ENCODE measurements around the gene HACE1.
"Not testable (repeated sequence)": the region's sequence is repeated elsewhere in the genome, so short reads cannot be mapped to it uniquely, and the experiment has no call there.

Gene HACE1

GRCh38 chr6:104859225-104860146 is at the start of gene HACE1:
TSS of gene HACE1 (minus strand) at chr6:104859919. CDS start at chr6:104859642, 277 bp downstream.
- no peaks in the 10 kb centered on the region for H3K36me3 ChIP-seq (ENCODE audit: control insufficient read depth, insufficient read depth, low read length)
- DNase-seq (ENCODE audit: extremely low read depth, insufficient read length) = peak; percentile 92
- H3K4me3 ChIP-seq (replicated peaks; ENCODE audit: low read depth, low read length) = peak within 1 kb of the TSS; percentile 81
- no peak for TF ChIP-seq CTCF (IDR thresholded peaks at IDR 0.05; ENCODE audit: insufficient read depth, low read length, poor library complexity, severe bottlenecking)
- H3K27me3 ChIP-seq (replicated peaks; ENCODE audit: control insufficient read depth, insufficient read depth, low read length) = no peaks in the 10 kb centered on the region

GRCh38 chr6:104908888-104909525 is 49.3 kb upstream of the HACE1 start:
- Histone ChIP-seq H3K36me3 (ENCODE audit: control insufficient read depth, insufficient read depth, low read length) (no peaks in the 10 kb centered on the region), H3K27me3 (replicated peaks; ENCODE audit: control insufficient read depth, insufficient read depth, low read length) (no peaks in the 10 kb centered on the region), H3K4me3 (replicated peaks; ENCODE audit: low read depth, low read length) (no peak overlapping the region)
- no peak for DNase-seq (ENCODE audit: extremely low read depth, insufficient read length)
- TF ChIP-seq CTCF (IDR thresholded peaks at IDR 0.05; ENCODE audit: insufficient read depth, low read length, poor library complexity, severe bottlenecking) = no peak

- H3K4me3 ChIP-seq (replicated peaks; ENCODE audit: low read depth, low read length) = no peak overlapping the region
- no peak for DNase-seq (ENCODE audit: extremely low read depth, insufficient read length)
- TF ChIP-seq CTCF (IDR thresholded peaks at IDR 0.05; ENCODE audit: insufficient read depth, low read length, poor library complexity, severe bottlenecking) = no peak
- no peaks in the 10 kb centered on the region for H3K36me3 ChIP-seq (ENCODE audit: control insufficient read depth, insufficient read depth, low read length)
- no peaks in the 10 kb centered on the region for H3K27me3 ChIP-seq (replicated peaks; ENCODE audit: control insufficient read depth, insufficient read depth, low read length)
Measured at GRCh38 chr6:104908031-104908887, 48.5 kb upstream of the HACE1 start.

GRCh38 chr6:104898893-104899292 is 39.2 kb upstream of the HACE1 start:
- not testable (repeated sequence) for H3K4me3 ChIP-seq (replicated peaks; ENCODE audit: low read depth, low read length); H3K27me3 ChIP-seq (replicated peaks; ENCODE audit: control insufficient read depth, insufficient read depth, low read length); DNase-seq (ENCODE audit: extremely low read depth, insufficient read length)

GRCh38 chr6:104896914-104897313 is 37.2 kb upstream of the HACE1 start:
- H3K27me3 ChIP-seq (replicated peaks; ENCODE audit: control insufficient read depth, insufficient read depth, low read length) = no peaks in the 10 kb centered on the region; the same call in 1 of the 2 replicates

More at GRCh38 chr6:104898893-104899292, 39.2 kb upstream of the HACE1 start:
- H3K36me3 ChIP-seq (ENCODE audit: control insufficient read depth, insufficient read depth, low read length) = not testable (repeated sequence)

More at GRCh38 chr6:104896914-104897313, 37.2 kb upstream of the HACE1 start:
- no peak overlapping the region for H3K4me3 ChIP-seq (replicated peaks; ENCODE audit: low read depth, low read length)
- peak; percentile 20 for TF ChIP-seq CTCF (IDR thresholded peaks at IDR 0.05; ENCODE audit: insufficient read depth, low read length, poor library complexity, severe bottlenecking)
- DNase-seq (ENCODE audit: extremely low read depth, insufficient read length) = no peak
- H3K36me3 ChIP-seq (ENCODE audit: control insufficient read depth, insufficient read depth, low read length) = no peaks in the 10 kb centered on the region
